Common myeloid progenitor, CD34-positive (primary cell): ENCODE measurements around the gene TMPRSS15.
"Not testable (repeated sequence)": the region's sequence is repeated elsewhere in the genome, so short reads cannot be mapped to it uniquely, and the experiment has no call there.

Experiments
- CTCF ChIA-PET: fragments of 350-600 bp; sonication (Branson Sonifier 250); formaldehyde crosslinking; loops from one replicate; lab custom pipeline; 2021; ENCODE audit warnings: antibody characterized with exemption; lab: Charles Lee
- POLR2A ChIA-PET: fragments of 350-600 bp; sonication (Branson Sonifier 250); formaldehyde crosslinking; loops from one replicate; lab custom pipeline; 2021; ENCODE audit warnings: antibody characterized with exemption; lab: Charles Lee
- DNase-seq, 3 donors: peaks; one replicate each; pipeline versions ENCODE4 v3.0.0 to v3.0.0-alpha.2; 2013
- H3K27ac ChIP-seq, 2 experiments: 1 replicate in 1 of 2; 2 replicates in 1 of 2; pipeline ENCODE4 v1.7.0; 2013; ENCODE audit warnings: inconsistent platforms in 2 of 2, low read length in 2 of 2, mild to moderate bottlenecking in 2 of 2, low read depth in 1 of 2, moderate library complexity in 1 of 2; ENCODE audit not compliant: severe bottlenecking in 2 of 2, insufficient read depth in 1 of 2, poor library complexity in 1 of 2
- H3K27me3 ChIP-seq, 5 experiments: replicated peaks in 2 of 5; 1 replicate in 3 of 5; 2 replicates in 2 of 5; pipeline versions ENCODE4 v1.6.1 to v1.7.0; 2013; ENCODE audit warnings: low read length in 4 of 5, mild to moderate bottlenecking in 2 of 5, moderate library complexity in 2 of 5, inconsistent platforms in 1 of 5; ENCODE audit not compliant: insufficient read depth in 5 of 5, control insufficient read depth in 4 of 5
- H3K36me3 ChIP-seq, 4 experiments: 1 replicate in 2 of 4; 2 replicates in 2 of 4; pipeline versions ENCODE4 v1.6.1 to v1.7.0; 2013; ENCODE audit warnings: low read length in 3 of 4, control low read depth in 1 of 4, mild to moderate bottlenecking in 1 of 4; ENCODE audit not compliant: control insufficient read depth in 4 of 4, insufficient read depth in 4 of 4
- H3K4me1 ChIP-seq, 4 experiments: 1 replicate in 3 of 4; 2 replicates in 1 of 4; pipeline versions ENCODE4 v1.6.1 to v1.7.1; 2013; ENCODE audit warnings: low read length in 3 of 4, mild to moderate bottlenecking in 3 of 4, control low read depth in 1 of 4, inconsistent platforms in 1 of 4, moderate library complexity in 1 of 4; ENCODE audit not compliant: control insufficient read depth in 4 of 4, insufficient read depth in 4 of 4; ENCODE audit errors: control extremely low read depth in 1 of 4
- H3K4me3 ChIP-seq, 7 experiments: 1 replicate in 4 of 7; 2 replicates in 3 of 7; pipeline versions ENCODE4 v1.5.1 to v1.7.0; 2013; ENCODE audit warnings: mild to moderate bottlenecking in 7 of 7, low read length in 6 of 7, moderate library complexity in 6 of 7, inconsistent platforms in 2 of 7, low read depth in 2 of 7, control low read depth in 1 of 7; ENCODE audit not compliant: insufficient read depth in 4 of 7, control insufficient read depth in 1 of 7; ENCODE audit errors: extremely low read depth in 1 of 7
- H3K9me3 ChIP-seq, 5 experiments: 1 replicate in 4 of 5; 2 replicates in 1 of 5; pipeline versions ENCODE4 v1.6.1 to v1.7.1; 2013; ENCODE audit warnings: low read length in 4 of 5, mild to moderate bottlenecking in 2 of 5, inconsistent platforms in 1 of 5, low read depth in 1 of 5, moderate library complexity in 1 of 5; ENCODE audit not compliant: control insufficient read depth in 4 of 5, insufficient read depth in 2 of 5; ENCODE audit errors: control extremely low read depth in 1 of 5
- WGBS: methylation state at CpG from one replicate; pipeline ENCODE4 v1.1.5; 2013; ENCODE audit not compliant: insufficient coverage; 5-methylcytosine and 5-hydroxymethylcytosine counted together

TMPRSS15 gene

GRCh38 chr21:18382934-18383619 is 20.5 kb downstream of the TMPRSS15 start:
- H3K36me3 ChIP-seq, POLR2A ChIA-PET, DNase-seq, H3K4me1 ChIP-seq, H3K27ac ChIP-seq, CTCF ChIA-PET, H3K4me3 ChIP-seq, H3K9me3 ChIP-seq, H3K27me3 ChIP-seq: not testable (repeated sequence)
- 83% methylated on average over 1 of the region's 4 CpGs for WGBS

GRCh38 chr21:18382141-18382540 is 21.4 kb downstream of the TMPRSS15 start:
- no peaks in the 10 kb centered on the region for H3K27me3 ChIP-seq
- no CpG with 5 or more reads among the region's 1 CpG for WGBS
- CTCF ChIA-PET: no interaction called here

GRCh38 chr21:18373606-18374005 is 30.0 kb downstream of the TMPRSS15 start:
- POLR2A ChIA-PET: no interaction called here
- no peaks in the 10 kb centered on the region for H3K4me1 ChIP-seq
- H3K27ac ChIP-seq: no peak overlapping the region
- no peak for DNase-seq
- no peak overlapping the region for H3K4me3 ChIP-seq
- CTCF ChIA-PET: no interaction called here
- no peaks in the 10 kb centered on the region for H3K9me3 ChIP-seq
- H3K36me3 ChIP-seq: no peaks in the 10 kb centered on the region
- no peaks in the 10 kb centered on the region for H3K27me3 ChIP-seq

More at GRCh38 chr21:18382141-18382540, 21.4 kb downstream of the TMPRSS15 start:
- no peak overlapping the region for H3K27ac ChIP-seq
- H3K4me1 ChIP-seq: no peaks in the 10 kb centered on the region
- H3K4me3 ChIP-seq: no peak overlapping the region
- no peak for DNase-seq
- no peaks in the 10 kb centered on the region for H3K9me3 ChIP-seq
- POLR2A ChIA-PET: no interaction called here
- H3K36me3 ChIP-seq: no peaks in the 10 kb centered on the region

GRCh38 chr21:18370301-18370700 is 33.3 kb downstream of the TMPRSS15 start:
- Histone ChIP-seq H3K27ac (no peak overlapping the region), H3K36me3 (no peaks in the 10 kb centered on the region), H3K4me1 (no peaks in the 10 kb centered on the region), H3K4me3 (no peak overlapping the region), H3K9me3 (no peaks in the 10 kb centered on the region), H3K27me3 (no peaks in the 10 kb centered on the region)
- ChIA-PET POLR2A (no interaction called here), CTCF (no interaction called here)
- no CpG with 5 or more reads among the region's 1 CpG for WGBS
- DNase-seq: no peak

GRCh38 chr21:18369115-18369514 is 34.5 kb downstream of the TMPRSS15 start:
- no peaks in the 10 kb centered on the region for H3K27me3 ChIP-seq
- DNase-seq: peak; percentile 26 to 59 (median 53)
- no peak overlapping the region for H3K4me3 ChIP-seq
- no peak overlapping the region for H3K27ac ChIP-seq
- no peaks in the 10 kb centered on the region for H3K4me1 ChIP-seq
- WGBS: 35% methylated on average over 4 of the region's 4 CpGs
- no peaks in the 10 kb centered on the region for H3K9me3 ChIP-seq
- POLR2A ChIA-PET: no interaction called here
- CTCF ChIA-PET: interaction anchor here (0.8 to 1.3 kb wide), 3 partner anchors 24 to 329 kb away, joined by 3 to 5 read pairs (median 3); no protein-coding TSS in a partner anchor
- no peaks in the 10 kb centered on the region for H3K36me3 ChIP-seq

- peak in 1 of 3 donors; percentile 0 for DNase-seq
- Histone ChIP-seq H3K4me3 (no peak overlapping the region), H3K36me3 (no peaks in the 10 kb centered on the region), H3K9me3 (no peaks in the 10 kb centered on the region), H3K27me3 (no peaks in the 10 kb centered on the region), H3K27ac (no peak overlapping the region), H3K4me1 (no peaks in the 10 kb centered on the region)
- ChIA-PET POLR2A (no interaction called here), CTCF (no interaction called here)
- WGBS: 100% methylated on average over 2 of the region's 6 CpGs
Observed at GRCh38 chr21:18368205-18368604, 35.4 kb downstream of the TMPRSS15 start.

- H3K36me3 ChIP-seq: no peaks in the 10 kb centered on the region
- POLR2A ChIA-PET: no interaction called here
- no peaks in the 10 kb centered on the region for H3K9me3 ChIP-seq
- WGBS: no CpG with 5 or more reads among the region's 2 CpGs
- DNase-seq: no peak
- H3K27ac ChIP-seq: no peak overlapping the region
- no peaks in the 10 kb centered on the region for H3K4me1 ChIP-seq
- no peak overlapping the region for H3K4me3 ChIP-seq
- CTCF ChIA-PET: no interaction called here
- H3K27me3 ChIP-seq: no peaks in the 10 kb centered on the region
Observed at GRCh38 chr21:18356801-18357200, 46.8 kb downstream of the TMPRSS15 start.
